Neutrophil (primary cell): ENCODE data around the gene ADAMTS8.

Experiments
- H3K27ac ChIP-seq: fragments of 200-600 bp; sonication (generic); 2 replicates; pipeline ENCODE4 v1.5.1; 2016; ENCODE audit warnings: mild to moderate bottlenecking, moderate library complexity
- H3K27me3 ChIP-seq: fragments of 200-600 bp; sonication (generic); 2 replicates; pipeline ENCODE4 v1.6.0; 2016; ENCODE audit warnings: mild to moderate bottlenecking
- H3K36me3 ChIP-seq: fragments of 200-600 bp; sonication (generic); 2 replicates; pipeline ENCODE4 v1.5.1; 2017
- H3K4me1 ChIP-seq, 2 experiments: fragments of 200-600 bp in 1 of 2; sonication (generic) in 1 of 2; 1 replicate in 1 of 2; 2 replicates in 1 of 2; pipeline versions ENCODE4 v1.5.1 to v1.6.1; 2013 to 2016; ENCODE audit warnings: low read depth in 1 of 2, low read length in 1 of 2, mild to moderate bottlenecking in 1 of 2, moderate library complexity in 1 of 2; ENCODE audit not compliant: control insufficient read depth in 1 of 2, insufficient read depth in 1 of 2
- H3K4me3 ChIP-seq, 2 experiments: fragments of 200-600 bp in 1 of 2; sonication (generic) in 1 of 2; 1 replicate in 1 of 2; 2 replicates in 1 of 2; pipeline ENCODE4 v1.5.1; 2013 to 2016; ENCODE audit warnings: low read depth in 1 of 2, low read length in 1 of 2, mild to moderate bottlenecking in 1 of 2, moderate library complexity in 1 of 2
- H3K9me3 ChIP-seq: fragments of 200-600 bp; sonication (generic); 2 replicates; pipeline ENCODE4 v1.5.1; 2016
- TF ChIP-seq, protein P1 (sequence below): fragments of 200-600 bp; sonication (generic); IDR thresholded peaks from 2 replicates; pipeline ENCODE4 v1.5.1; 2016; ENCODE audit warnings: antibody characterized with exemption

Gene ADAMTS8

DNA sequence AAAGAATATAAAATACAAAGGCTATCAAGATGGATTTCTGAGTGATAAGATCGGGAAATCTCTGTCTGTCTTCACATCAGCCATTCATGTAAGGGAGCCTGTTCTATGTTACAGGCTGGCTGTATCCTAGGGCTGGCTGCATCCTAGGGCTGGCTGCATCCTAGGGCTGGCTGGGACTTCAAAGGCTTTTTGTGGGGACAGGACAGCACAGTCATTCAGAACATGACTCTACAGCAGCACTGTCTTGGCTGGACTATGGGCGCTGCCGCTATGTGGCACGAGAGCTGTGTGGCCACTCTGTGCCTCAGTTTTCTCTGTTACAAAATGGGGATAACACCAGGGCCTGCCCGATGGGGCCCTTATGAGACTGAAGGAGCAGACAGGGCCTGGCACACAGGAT, 10.2 kb downstream of the ADAMTS8 start:
- Histone ChIP-seq H3K27me3 (peaks cover 73% of the 10 kb centered on the region), H3K27ac (no peak overlapping the region)
- TF ChIP-seq, protein P1, sequence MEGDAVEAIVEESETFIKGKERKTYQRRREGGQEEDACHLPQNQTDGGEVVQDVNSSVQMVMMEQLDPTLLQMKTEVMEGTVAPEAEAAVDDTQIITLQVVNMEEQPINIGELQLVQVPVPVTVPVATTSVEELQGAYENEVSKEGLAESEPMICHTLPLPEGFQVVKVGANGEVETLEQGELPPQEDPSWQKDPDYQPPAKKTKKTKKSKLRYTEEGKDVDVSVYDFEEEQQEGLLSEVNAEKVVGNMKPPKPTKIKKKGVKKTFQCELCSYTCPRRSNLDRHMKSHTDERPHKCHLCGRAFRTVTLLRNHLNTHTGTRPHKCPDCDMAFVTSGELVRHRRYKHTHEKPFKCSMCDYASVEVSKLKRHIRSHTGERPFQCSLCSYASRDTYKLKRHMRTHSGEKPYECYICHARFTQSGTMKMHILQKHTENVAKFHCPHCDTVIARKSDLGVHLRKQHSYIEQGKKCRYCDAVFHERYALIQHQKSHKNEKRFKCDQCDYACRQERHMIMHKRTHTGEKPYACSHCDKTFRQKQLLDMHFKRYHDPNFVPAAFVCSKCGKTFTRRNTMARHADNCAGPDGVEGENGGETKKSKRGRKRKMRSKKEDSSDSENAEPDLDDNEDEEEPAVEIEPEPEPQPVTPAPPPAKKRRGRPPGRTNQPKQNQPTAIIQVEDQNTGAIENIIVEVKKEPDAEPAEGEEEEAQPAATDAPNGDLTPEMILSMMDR = no peak

GRCh38 chr11:130416906-130417305, 11.5 kb downstream of the ADAMTS8 start:
- H3K4me3 ChIP-seq = no peak overlapping the region
- H3K27ac ChIP-seq = no peak overlapping the region
- no peaks in the 10 kb centered on the region for H3K36me3 ChIP-seq
- H3K4me1 ChIP-seq = peaks cover 4 to 6% of the 10 kb centered on the region in 2 experiments
- TF ChIP-seq, protein P1 = no peak
- H3K9me3 ChIP-seq = no peaks in the 10 kb centered on the region
- H3K27me3 ChIP-seq = peaks cover 60% of the 10 kb centered on the region

More for the DNA sequence above, 10.2 kb downstream of the ADAMTS8 start:
- peaks cover 4 to 6% of the 10 kb centered on the region in 2 experiments for H3K4me1 ChIP-seq
- no peaks in the 10 kb centered on the region for H3K36me3 ChIP-seq
- H3K4me3 ChIP-seq = no peak overlapping the region
- no peaks in the 10 kb centered on the region for H3K9me3 ChIP-seq

- Histone ChIP-seq H3K36me3 (no peaks in the 10 kb centered on the region), H3K4me3 (no peak overlapping the region), H3K27me3 (peaks cover 56% of the 10 kb centered on the region), H3K9me3 (no peaks in the 10 kb centered on the region), H3K27ac (no peak overlapping the region), H3K4me1 (peaks cover 4 to 6% of the 10 kb centered on the region in 2 experiments)
- TF ChIP-seq, protein P1 = no peak
Observed at GRCh38 chr11:130416530-130416882, 11.9 kb downstream of the ADAMTS8 start.

- Histone ChIP-seq H3K4me1 (peaks cover under 1 to 2% of the 10 kb centered on the region in 2 experiments), H3K4me3 (no peak overlapping the region), H3K27me3 (peaks cover 53% of the 10 kb centered on the region), H3K36me3 (no peaks in the 10 kb centered on the region), H3K9me3 (no peaks in the 10 kb centered on the region), H3K27ac (no peak overlapping the region)
- TF ChIP-seq, protein P1 = no peak
Observed at GRCh38 chr11:130415731-130416529, 12.5 kb downstream of the ADAMTS8 start.

DNA sequence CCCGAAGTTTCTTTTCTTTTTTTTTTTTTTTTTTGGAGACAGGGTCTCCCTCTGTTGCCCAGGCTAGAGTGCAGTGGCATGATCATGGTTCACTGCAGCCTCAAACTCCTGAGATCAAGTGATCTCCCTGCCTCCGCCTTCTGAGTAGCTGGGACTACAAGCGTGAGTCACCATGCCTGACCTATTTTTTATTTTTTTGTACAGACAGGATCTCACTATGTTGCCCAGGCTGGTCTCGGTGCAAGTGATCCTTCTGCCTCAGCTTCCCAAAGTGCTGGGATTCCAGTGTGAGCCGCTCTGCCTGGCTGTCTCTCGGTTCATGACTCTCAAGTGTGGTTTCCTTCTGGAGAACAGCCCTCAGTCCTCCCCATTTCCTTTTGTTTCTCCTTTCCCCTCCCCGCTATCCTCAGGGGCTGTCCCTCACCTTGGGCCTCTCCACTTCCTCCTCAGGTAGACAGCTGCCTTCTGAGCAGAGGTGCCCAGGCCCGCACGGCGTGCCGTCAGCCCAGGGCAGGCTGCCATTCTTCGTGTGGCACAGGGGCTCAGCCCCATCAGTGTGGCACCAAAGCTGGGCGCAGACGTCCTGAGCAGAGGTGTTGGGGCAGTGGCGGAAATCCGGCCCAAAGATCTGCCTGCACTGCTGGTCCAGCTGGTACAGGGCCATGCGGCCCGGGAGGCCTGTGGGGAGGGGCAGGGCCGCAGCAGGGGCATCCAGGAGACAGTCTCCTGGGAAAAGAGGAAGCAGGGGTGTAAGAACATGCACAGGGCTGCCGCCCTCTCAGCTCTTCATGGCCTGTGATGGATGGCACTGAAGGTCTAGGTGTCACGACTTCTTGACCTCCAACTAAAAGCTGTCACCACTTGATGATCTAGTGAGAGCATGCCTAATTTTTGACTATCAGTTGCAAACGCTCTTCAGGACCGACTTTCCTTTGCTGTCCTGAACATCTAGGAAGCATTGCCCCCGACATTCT, 14.0 kb downstream of the ADAMTS8 start:
- TF ChIP-seq, protein P1 = no peak
- Histone ChIP-seq H3K27ac (no peak overlapping the region), H3K4me3 (no peak overlapping the region), H3K4me1 (no peaks in the 10 kb centered on the region), H3K36me3 (no peaks in the 10 kb centered on the region), H3K27me3 (peaks cover 52% of the 10 kb centered on the region), H3K9me3 (no peaks in the 10 kb centered on the region)
